NB4 (cell line): Measurements from ENCODE around the gene RFX6.

ENCODE experiments used
- MYC ChIP-seq: IDR thresholded peaks from 2 replicates; pipeline ENCODE4 v1.6.1; 2011; ENCODE audit warnings: low read depth, low read length
- TF ChIP-seq, protein P1 (sequence below): IDR thresholded peaks from one replicate; pipeline ENCODE4 v1.5.1; 2012; ENCODE audit warnings: low read depth, low read length
- TF ChIP-seq, protein P2 (sequence below): IDR thresholded peaks from 2 replicates; pipeline ENCODE4 v1.6.1; 2011; ENCODE audit warnings: low read depth, low read length

DNA sequence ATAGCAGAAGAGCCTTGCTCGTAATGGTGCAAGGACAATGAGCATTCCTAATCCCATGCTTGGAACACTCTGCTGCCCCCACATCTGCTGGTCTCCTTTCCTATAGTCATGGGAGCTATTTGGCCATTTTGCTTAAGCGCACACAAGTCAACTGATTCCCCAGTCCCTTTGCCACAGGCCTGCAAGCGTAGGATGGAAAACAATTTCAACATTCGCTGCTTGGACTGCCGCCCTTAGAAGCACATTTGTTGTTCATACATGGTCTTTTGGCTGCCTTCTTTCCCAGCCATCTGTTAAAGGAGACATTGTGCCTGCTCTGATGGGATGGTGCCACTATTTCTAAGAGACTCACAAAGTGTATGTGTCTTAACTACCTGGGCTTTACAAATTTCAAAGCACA lies 96.9 kb downstream of the RFX6 start:
- TF ChIP-seq, protein P1, sequence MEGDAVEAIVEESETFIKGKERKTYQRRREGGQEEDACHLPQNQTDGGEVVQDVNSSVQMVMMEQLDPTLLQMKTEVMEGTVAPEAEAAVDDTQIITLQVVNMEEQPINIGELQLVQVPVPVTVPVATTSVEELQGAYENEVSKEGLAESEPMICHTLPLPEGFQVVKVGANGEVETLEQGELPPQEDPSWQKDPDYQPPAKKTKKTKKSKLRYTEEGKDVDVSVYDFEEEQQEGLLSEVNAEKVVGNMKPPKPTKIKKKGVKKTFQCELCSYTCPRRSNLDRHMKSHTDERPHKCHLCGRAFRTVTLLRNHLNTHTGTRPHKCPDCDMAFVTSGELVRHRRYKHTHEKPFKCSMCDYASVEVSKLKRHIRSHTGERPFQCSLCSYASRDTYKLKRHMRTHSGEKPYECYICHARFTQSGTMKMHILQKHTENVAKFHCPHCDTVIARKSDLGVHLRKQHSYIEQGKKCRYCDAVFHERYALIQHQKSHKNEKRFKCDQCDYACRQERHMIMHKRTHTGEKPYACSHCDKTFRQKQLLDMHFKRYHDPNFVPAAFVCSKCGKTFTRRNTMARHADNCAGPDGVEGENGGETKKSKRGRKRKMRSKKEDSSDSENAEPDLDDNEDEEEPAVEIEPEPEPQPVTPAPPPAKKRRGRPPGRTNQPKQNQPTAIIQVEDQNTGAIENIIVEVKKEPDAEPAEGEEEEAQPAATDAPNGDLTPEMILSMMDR: no peak
- TF ChIP-seq, protein P2, sequence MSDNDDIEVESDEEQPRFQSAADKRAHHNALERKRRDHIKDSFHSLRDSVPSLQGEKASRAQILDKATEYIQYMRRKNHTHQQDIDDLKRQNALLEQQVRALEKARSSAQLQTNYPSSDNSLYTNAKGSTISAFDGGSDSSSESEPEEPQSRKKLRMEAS: no peak
- TF ChIP-seq MYC: no peak
